Lower leg skin (tissue), 3 donors: ENCODE measurements around the gene UBE2J1.

Experiments
- CTCF ChIP-seq, 3 donors: fragments of 450-650 bp; IDR thresholded peaks; one replicate each; pipeline ENCODE4 v1.5.1; 2016; ENCODE audit warnings: antibody characterized with exemption in 3 of 3, mild to moderate bottlenecking in 3 of 3, moderate library complexity in 2 of 3
- POLR2A ChIP-seq, 2 donors: fragments of 450-650 bp; IDR thresholded peaks; one replicate each; pipeline ENCODE4 v1.6.1; 2016 to 2017; ENCODE audit warnings: antibody characterized with exemption in 2 of 2, mild to moderate bottlenecking in 1 of 2, moderate library complexity in 1 of 2

- TF ChIP-seq CTCF (IDR thresholded peaks at IDR 0.05), result no peak
- TF ChIP-seq POLR2A (IDR thresholded peaks at IDR 0.05), result no peak
Measured at GRCh38 chr6:89372506-89372901, 20.0 kb upstream of the UBE2J1 start.
